ENCODE results near the gene FSD1.

Gene FSD1

GRCh38 chr19:4362831-4363545, 58.6 kb downstream of the FSD1 start:
- no peak for DNase-seq (ENCODE audit: low read depth in 3 of 3)

GRCh38 chr19:4363571-4364304, 59.3 kb downstream of the FSD1 start:
- no peak for DNase-seq (ENCODE audit: low read depth in 3 of 3)

DNA sequence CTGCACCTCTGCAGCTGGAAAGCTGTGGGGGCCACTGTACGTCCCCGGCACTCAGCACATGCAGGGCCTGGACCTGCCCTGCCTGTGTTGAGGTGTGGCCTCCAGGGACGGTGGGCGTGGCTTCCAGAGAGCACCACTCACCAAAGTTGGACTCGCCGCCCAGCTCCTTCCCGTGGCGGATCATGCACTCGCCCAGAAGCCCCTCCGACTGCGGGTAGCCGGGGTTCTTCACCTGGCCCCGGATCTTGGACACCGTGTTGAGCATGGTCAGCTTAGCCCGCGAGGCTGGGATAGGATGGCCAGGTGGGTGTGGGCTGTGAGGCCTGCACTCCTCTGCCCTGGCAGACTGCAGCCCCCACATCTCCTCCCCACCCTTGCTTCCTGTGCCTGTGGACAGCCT, 60.9 kb downstream of the FSD1 start:
- no peak for DNase-seq (ENCODE audit: low read depth in 3 of 3)

GRCh38 chr19:4365791-4366665, 61.6 kb downstream of the FSD1 start:
- no peak for DNase-seq (ENCODE audit: low read depth in 3 of 3)

DNA sequence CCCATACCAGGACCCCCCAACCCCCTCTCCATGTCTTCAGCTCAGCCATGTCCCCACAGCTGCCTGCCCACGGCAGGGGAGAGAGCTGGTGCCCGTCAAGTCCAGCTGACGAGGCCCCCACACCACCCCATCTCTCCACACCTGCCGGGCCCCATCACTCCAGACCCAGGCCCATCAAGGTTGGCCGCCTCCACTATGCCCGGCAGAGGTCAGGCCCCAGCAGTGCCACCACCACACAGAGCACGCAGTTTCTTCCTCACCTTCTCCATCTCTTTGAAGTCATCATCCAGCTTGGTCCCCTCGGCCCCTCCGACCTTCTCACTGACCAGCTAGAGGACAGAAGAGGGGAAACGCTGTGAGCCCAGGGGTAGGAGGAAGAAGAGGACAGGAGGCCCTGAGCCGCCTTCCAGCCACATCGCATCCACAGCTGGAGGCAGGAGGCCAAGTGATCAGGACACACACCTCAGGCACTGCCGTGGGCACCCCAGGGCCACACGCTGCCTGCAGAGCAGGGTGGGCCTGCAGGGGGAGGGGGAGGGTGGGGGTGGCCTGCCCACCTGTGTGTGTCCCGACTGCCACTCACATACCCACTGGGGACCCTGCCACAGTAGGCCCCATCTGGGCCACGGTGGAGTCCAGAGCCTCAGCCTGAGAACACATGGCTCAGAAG, 62.4 kb downstream of the FSD1 start:
- no peak for DNase-seq (ENCODE audit: low read depth in 3 of 3)

GRCh38 chr19:4367336-4367723, 62.9 kb downstream of the FSD1 start:
- no peak for DNase-seq (ENCODE audit: low read depth in 3 of 3)

GRCh38 chr19:4367781-4368127, 63.4 kb downstream of the FSD1 start:
- no peak for DNase-seq (ENCODE audit: low read depth in 3 of 3)

DNA sequence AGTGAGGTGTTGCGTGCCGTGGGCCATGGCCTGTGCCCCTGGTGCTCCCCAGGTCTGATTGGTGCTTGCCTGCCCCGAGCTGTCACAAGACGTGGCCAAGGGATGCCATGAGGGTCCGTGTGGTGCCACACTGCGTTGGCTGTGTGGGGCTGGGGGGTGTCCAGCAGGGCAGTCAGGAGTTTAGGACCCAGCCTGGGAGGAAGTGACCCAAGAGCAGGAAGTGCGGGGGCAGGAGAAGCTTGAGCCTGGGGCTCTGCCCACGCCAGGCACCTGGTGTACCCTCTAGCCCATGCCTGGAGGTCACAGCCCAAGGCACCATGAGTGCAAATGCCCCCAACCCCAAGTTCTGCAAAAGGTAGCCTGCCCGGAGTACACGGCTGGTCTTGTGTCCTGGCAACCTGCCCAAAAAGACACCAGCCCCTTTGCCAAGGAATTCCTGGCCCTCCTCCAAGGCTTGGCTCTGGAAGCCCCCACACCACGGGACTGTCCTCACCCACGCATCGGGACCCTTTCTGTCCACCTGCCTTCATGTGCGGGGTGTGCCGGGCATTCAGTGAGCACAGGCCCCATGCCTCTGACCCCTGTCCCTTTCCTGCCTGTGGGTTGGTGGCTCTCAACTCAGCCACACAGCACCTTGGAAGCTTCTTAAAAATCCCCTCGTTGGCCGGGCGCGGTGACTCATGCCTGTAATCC, 63.9 kb downstream of the FSD1 start:
- no peak for DNase-seq (ENCODE audit: low read depth in 3 of 3)

DNA sequence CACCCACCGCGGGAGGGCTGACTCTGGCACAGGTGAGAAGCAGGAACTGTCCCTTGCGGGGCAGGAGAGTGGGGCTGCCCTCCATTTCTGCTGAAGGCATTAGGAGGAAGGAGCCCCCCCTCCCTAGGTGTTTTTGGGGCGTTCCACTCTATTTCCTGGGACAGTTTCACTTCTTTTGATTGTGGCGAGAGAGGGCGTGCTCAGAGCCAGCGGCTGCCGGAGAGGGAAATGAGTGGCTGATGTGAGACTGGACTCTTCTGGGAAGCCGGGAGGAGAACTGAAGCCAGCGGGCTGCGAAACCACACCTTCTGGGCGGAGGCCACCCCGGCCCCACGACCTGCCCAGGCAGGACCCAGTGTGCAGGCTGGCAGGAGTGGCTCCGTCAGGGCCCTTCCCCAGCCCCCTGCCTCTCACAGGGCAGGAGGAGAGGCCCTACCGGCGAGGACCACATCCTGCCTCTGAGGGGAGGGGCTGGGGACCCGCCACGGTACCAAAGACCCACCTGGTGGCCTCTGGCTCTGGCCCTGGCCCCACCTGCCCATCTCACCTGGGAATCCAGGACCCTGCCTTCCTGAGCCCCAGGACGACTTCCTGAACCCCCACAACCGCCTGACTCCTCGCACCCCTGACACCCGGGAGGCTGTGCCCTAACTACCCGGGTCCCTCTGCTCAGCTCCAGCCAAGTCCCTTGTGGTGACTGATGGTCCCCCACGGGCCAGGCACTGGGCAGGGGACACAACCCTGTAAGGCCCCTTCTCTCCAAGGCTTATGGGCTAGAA, 64.9 kb downstream of the FSD1 start:
- peak; percentile 38 to 56 (median 56) for DNase-seq (ENCODE audit: low read depth in 3 of 3)

DNA sequence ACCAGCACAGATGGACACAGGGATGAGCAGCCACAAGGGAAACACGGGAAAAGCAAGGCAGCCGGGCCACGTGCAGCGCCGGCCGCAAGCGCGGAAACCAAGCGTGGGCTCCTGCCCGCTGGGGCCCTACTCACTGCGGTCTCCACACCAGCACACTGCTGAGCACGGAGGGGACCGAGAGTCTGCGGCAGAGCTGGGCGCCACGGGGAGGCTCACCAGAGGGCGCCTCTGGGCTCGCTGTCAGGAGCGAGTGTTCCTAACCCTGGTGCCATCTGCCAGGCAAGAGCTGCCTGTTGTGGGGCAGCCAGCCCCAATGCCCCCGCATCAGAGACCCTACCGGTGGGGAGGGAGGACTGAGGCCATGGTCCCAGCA, 65.5 kb downstream of the FSD1 start:
- DNase-seq (ENCODE audit: low read depth in 3 of 3), result peak; percentile 62 to 72 (median 67)

- no peak for DNase-seq (ENCODE audit: low read depth in 3 of 3)
Measured at GRCh38 chr19:4370418-4371041, 66.1 kb downstream of the FSD1 start.

- no peak for DNase-seq (ENCODE audit: low read depth in 3 of 3)
Measured at GRCh38 chr19:4371247-4372164, 67.1 kb downstream of the FSD1 start.

DNA sequence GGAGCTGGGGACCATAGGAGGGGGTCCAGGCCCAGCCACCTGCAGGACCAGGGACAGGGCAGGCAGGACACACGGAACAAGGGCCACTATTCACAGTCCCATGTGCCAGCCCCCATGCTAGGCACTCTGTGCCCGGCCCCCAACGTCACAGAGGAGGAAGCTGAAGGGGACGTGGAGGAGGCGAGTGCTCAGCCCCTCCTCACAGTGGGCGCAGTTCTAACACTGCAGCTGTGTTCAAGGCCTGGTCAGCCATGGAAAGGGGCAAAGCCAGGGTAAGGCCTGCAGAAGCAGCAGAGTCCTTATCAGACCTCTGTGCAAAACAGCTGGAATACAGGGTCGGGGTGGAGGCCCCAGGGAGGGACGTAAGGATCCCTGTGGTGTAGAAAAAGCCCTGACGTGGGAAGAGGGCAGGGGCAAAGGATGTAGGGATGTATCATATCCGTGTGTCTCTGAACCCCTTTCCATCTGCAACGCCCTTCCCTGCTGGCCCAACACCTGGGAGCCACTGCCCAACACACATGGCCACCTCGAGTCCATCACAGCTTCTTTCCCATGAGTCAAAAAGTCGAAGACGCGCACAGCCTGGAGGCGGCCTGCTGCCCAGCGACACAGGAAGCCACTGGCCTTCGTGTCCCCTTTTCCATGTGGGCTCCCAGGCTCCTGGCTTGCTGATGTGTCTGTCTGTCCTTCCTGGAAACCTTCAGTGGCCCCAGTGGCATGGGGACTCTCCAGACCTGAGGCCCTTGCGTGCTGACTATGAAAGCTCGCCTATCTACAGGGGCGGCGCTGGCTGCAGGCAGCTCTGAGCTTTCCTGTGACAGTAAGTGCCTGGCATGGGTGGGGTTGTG, 68.0 kb downstream of the FSD1 start:
- no peak for DNase-seq (ENCODE audit: low read depth in 3 of 3)

GRCh38 chr19:4373013-4373367, 68.6 kb downstream of the FSD1 start:
- no peak for DNase-seq (ENCODE audit: low read depth in 3 of 3)

Measured in stimulated activated CD4-positive, alpha-beta T cell treated with anti-CD3 and anti-CD28 coated beads, TNF-alpha, amount 100 ng/mL, for 48 hours (primary cell).